Astrocyte (in vitro differentiated cells and primary cell): ENCODE results near the gene KLF2. TPM values are rescaled to one million over a fixed set of nuclear protein-coding genes. Genes with fewer than 3 reads are reported as not detected.

ENCODE experiments used
- DNase-seq: peaks from one replicate; pipeline ENCODE4 v3.0.0-alpha.2; 2010; ENCODE audit warnings: low read depth
- FAIRE-seq: peaks from 2 replicates; lab custom pipeline; 2011; peaks lifted over from hg19 to GRCh38; lab: Jason Lieb, UNC
- H2AFZ ChIP-seq: 2 replicates; pipeline ENCODE4 v1.6.0; 2012; ENCODE audit warnings: low read depth, low read length, inconsistent platforms
- H3K27ac ChIP-seq: 2 replicates; pipeline ENCODE4 v1.5.1; 2011; ENCODE audit warnings: low read depth, low read length, inconsistent platforms
- H3K27me3 ChIP-seq: 2 replicates; pipeline ENCODE4 v1.6.0; 2011; ENCODE audit warnings: low read length, inconsistent platforms; ENCODE audit not compliant: insufficient read depth
- H3K36me3 ChIP-seq: 2 replicates; pipeline ENCODE4 v1.5.1; 2011; ENCODE audit warnings: low read length, inconsistent platforms; ENCODE audit not compliant: insufficient read depth
- H3K4me1 ChIP-seq: 2 replicates; pipeline ENCODE4 v1.5.1; 2011; ENCODE audit warnings: low read length, inconsistent platforms; ENCODE audit not compliant: insufficient read depth
- H3K4me2 ChIP-seq: 2 replicates; pipeline ENCODE4 v1.6.0; 2012; ENCODE audit warnings: low read length, inconsistent platforms
- H3K4me3 ChIP-seq: 2 replicates; pipeline ENCODE4 v1.5.1; 2011; ENCODE audit warnings: low read depth, mild to moderate bottlenecking, low read length, inconsistent platforms; ENCODE audit not compliant: insufficient read depth
- H3K79me2 ChIP-seq: 2 replicates; pipeline ENCODE4 v1.6.0; 2012; ENCODE audit warnings: mild to moderate bottlenecking, low read length, inconsistent platforms; ENCODE audit not compliant: insufficient read depth
- H3K9ac ChIP-seq: 2 replicates; pipeline ENCODE4 v1.6.0; 2012; ENCODE audit warnings: mild to moderate bottlenecking, low read length, inconsistent platforms
- H3K9me3 ChIP-seq: 2 replicates; pipeline ENCODE4 v1.5.1; 2012; ENCODE audit warnings: low read depth, mild to moderate bottlenecking, low read length, inconsistent platforms; ENCODE audit not compliant: insufficient read depth
- H4K20me1 ChIP-seq: 2 replicates; pipeline ENCODE4 v1.6.0; 2012; ENCODE audit warnings: low read length, inconsistent platforms; ENCODE audit not compliant: insufficient read depth
- H3K27ac Mint-ChIP-seq: one replicate; pipeline ENCODE4 v1.8.0; 2021; ENCODE audit warnings: mild to moderate bottlenecking, mixed read lengths; ENCODE audit not compliant: unreplicated experiment
- H3K27me3 Mint-ChIP-seq: one replicate; pipeline ENCODE4 v1.8.0; 2021; ENCODE audit warnings: low read depth, mixed read lengths; ENCODE audit not compliant: unreplicated experiment
- H3K36me3 Mint-ChIP-seq: one replicate; pipeline ENCODE4 v1.8.0; 2021; ENCODE audit warnings: low read depth, mixed read lengths; ENCODE audit not compliant: unreplicated experiment
- H3K4me1 Mint-ChIP-seq: one replicate; pipeline ENCODE4 v1.8.0; 2021; ENCODE audit warnings: low read depth, mixed read lengths; ENCODE audit not compliant: unreplicated experiment
- H3K4me3 Mint-ChIP-seq: one replicate; pipeline ENCODE4 v1.8.0; 2021; ENCODE audit warnings: mild to moderate bottlenecking, moderate library complexity, mixed read lengths; ENCODE audit not compliant: unreplicated experiment
- H3K9me3 Mint-ChIP-seq: one replicate; pipeline ENCODE4 v1.8.0; 2021; ENCODE audit warnings: mild to moderate bottlenecking, mixed read lengths; ENCODE audit not compliant: unreplicated experiment
- CTCF ChIP-seq: IDR thresholded peaks from 2 replicates; pipeline ENCODE4 v1.5.1; 2011; ENCODE audit warnings: low read depth, mild to moderate bottlenecking, inconsistent platforms, low read length, moderate library complexity; ENCODE audit not compliant: insufficient read depth
- EZH2 ChIP-seq: IDR thresholded peaks from 2 replicates; pipeline ENCODE4 v1.6.1; 2012; ENCODE audit warnings: mild to moderate bottlenecking, low read length, inconsistent platforms; ENCODE audit not compliant: insufficient read depth
- total RNA-seq: library from RNA; stranded (reverse); gene quantifications from 2 replicates; pipeline ENCODE4 v1.2.1, GENCODE V29; 2021

The KLF2 gene
- total RNA-seq, 1 donor from 2014 or later = 1.9 TPM

GRCh38 chr19:16285769-16286498 is 38.7 kb upstream of the KLF2 start:
- Histone ChIP-seq H3K9ac (peak overlapping the region; percentile 48), H3K27me3 (peaks cover 19% of the 10 kb centered on the region), H3K79me2 (no peaks in the 10 kb centered on the region), H3K4me2 (peak overlapping the region; percentile 54), H3K36me3 (no peaks in the 10 kb centered on the region), H3K9me3 (peaks cover 2% of the 10 kb centered on the region), H3K4me1 (peaks cover 20% of the 10 kb centered on the region), H2AFZ (peak overlapping the region; percentile 54), H3K27ac (no peak overlapping the region), H3K4me3 (no peak overlapping the region), H4K20me1 (no peaks in the 10 kb centered on the region)
- FAIRE-seq (no peak), DNase-seq (peak; percentile 29)
- H3K4me3 Mint-ChIP-seq = no peak overlapping the region
- H3K9me3 Mint-ChIP-seq = no peaks in the 10 kb centered on the region
- H3K27me3 Mint-ChIP-seq = peaks cover 18% of the 10 kb centered on the region
- TF ChIP-seq EZH2 = no peak
- TF ChIP-seq CTCF = no peak
- H3K27ac Mint-ChIP-seq = no peak overlapping the region
- H3K4me1 Mint-ChIP-seq = no peaks in the 10 kb centered on the region
- no peaks in the 10 kb centered on the region for H3K36me3 Mint-ChIP-seq

GRCh38 chr19:16288544-16288943 is 36.1 kb upstream of the KLF2 start:
- H3K4me3 ChIP-seq = no peak overlapping the region
- H3K4me1 Mint-ChIP-seq = peaks cover 2% of the 10 kb centered on the region
- no peaks in the 10 kb centered on the region for H3K79me2 ChIP-seq
- no peak overlapping the region for H3K4me3 Mint-ChIP-seq
- no peaks in the 10 kb centered on the region for H3K36me3 Mint-ChIP-seq
- H3K27ac Mint-ChIP-seq = no peak overlapping the region
- H4K20me1 ChIP-seq = no peaks in the 10 kb centered on the region
- H3K36me3 ChIP-seq = no peaks in the 10 kb centered on the region
- FAIRE-seq (no peak), DNase-seq (no peak)
- no peak for TF ChIP-seq CTCF
- TF ChIP-seq EZH2 = no peak
- no peak overlapping the region for H2AFZ ChIP-seq
- peaks cover 24% of the 10 kb centered on the region for H3K4me1 ChIP-seq
- no peak overlapping the region for H3K4me2 ChIP-seq
- peaks cover 18% of the 10 kb centered on the region for H3K27me3 Mint-ChIP-seq
- peaks cover 19% of the 10 kb centered on the region for H3K27me3 ChIP-seq
- H3K9me3 ChIP-seq = peaks cover 2% of the 10 kb centered on the region
- no peak overlapping the region for H3K9ac ChIP-seq
- H3K9me3 Mint-ChIP-seq = no peaks in the 10 kb centered on the region
- H3K27ac ChIP-seq = no peak overlapping the region

GRCh38 chr19:16289594-16289993 is 35.0 kb upstream of the KLF2 start:
- no peaks in the 10 kb centered on the region for H4K20me1 ChIP-seq
- H3K27ac ChIP-seq = no peak overlapping the region
- H3K4me2 ChIP-seq = no peak overlapping the region
- FAIRE-seq = no peak
- peaks cover 19% of the 10 kb centered on the region for H3K27me3 ChIP-seq
- peaks cover 2% of the 10 kb centered on the region for H3K4me1 Mint-ChIP-seq
- H3K27me3 Mint-ChIP-seq = peaks cover 16% of the 10 kb centered on the region
- no peak overlapping the region for H3K4me3 ChIP-seq
- no peaks in the 10 kb centered on the region for H3K79me2 ChIP-seq
- no peak for DNase-seq
- H3K36me3 Mint-ChIP-seq = no peaks in the 10 kb centered on the region
- H3K36me3 ChIP-seq = no peaks in the 10 kb centered on the region
- H3K4me1 ChIP-seq = peaks cover 24% of the 10 kb centered on the region
- no peak overlapping the region for H3K9ac ChIP-seq
- H3K9me3 ChIP-seq = peaks cover 2% of the 10 kb centered on the region
- H3K4me3 Mint-ChIP-seq = no peak overlapping the region
- H3K27ac Mint-ChIP-seq = no peak overlapping the region
- H3K9me3 Mint-ChIP-seq = no peaks in the 10 kb centered on the region
- H2AFZ ChIP-seq = no peak overlapping the region
- TF ChIP-seq EZH2 (no peak), CTCF (no peak)
